Spinal cord (tissue), 10 donors: ENCODE measurements around the gene PIWIL1. TPM values are rescaled to one million over a fixed set of nuclear protein-coding genes. Genes with fewer than 3 reads are reported as not detected.

Experiments used
- DNase-seq, 6 donors: peaks; one replicate each; pipeline versions ENCODE4 v3.0.0 to v3.0.0-alpha.2; 2013 to 2015; ENCODE audit warnings: low spot score in 6 of 6, low read depth in 4 of 6
- H3K27ac ChIP-seq: one replicate; pipeline ENCODE4 v1.5.1; 2013; ENCODE audit warnings: low read depth, low read length, control low read depth
- H3K27me3 ChIP-seq: one replicate; pipeline ENCODE4 v1.6.1; 2013; ENCODE audit warnings: low read length; ENCODE audit not compliant: control insufficient read depth, insufficient read depth
- H3K36me3 ChIP-seq: one replicate; pipeline ENCODE4 v1.6.1; 2013; ENCODE audit warnings: low read length; ENCODE audit not compliant: control insufficient read depth, insufficient read depth
- H3K4me1 ChIP-seq: one replicate; pipeline ENCODE4 v1.6.1; 2013; ENCODE audit warnings: low read length; ENCODE audit not compliant: control insufficient read depth, insufficient read depth
- H3K4me3 ChIP-seq: one replicate; pipeline ENCODE4 v1.5.1; 2013; ENCODE audit warnings: low read depth, low read length, control low read depth
- H3K9me3 ChIP-seq: one replicate; pipeline ENCODE4 v1.6.1; 2013; ENCODE audit warnings: low read length; ENCODE audit not compliant: control insufficient read depth, insufficient read depth
- WGBS: methylation state at CpG from one replicate; pipeline ENCODE4 v1.1.5; 2013; ENCODE audit warnings: missing lambda C conversion rate; ENCODE audit not compliant: insufficient coverage; 5-methylcytosine and 5-hydroxymethylcytosine counted together
- polyA plus RNA-seq, 2 donors: library from polyadenylated mRNA; unstranded; fragments of 120-200 nt; gene quantifications; one replicate each; pipeline ENCODE4 v1.2.1, GENCODE V29; 2013; ENCODE audit not compliant: insufficient read length in 2 of 2
- total RNA-seq, 2 donors: library from RNA; depleted of rRNA in 1 of 2; stranded (reverse); fragments of 120-200 nt in 1 of 2; fragments of >200 nt in 1 of 2; gene quantifications; one replicate each; pipeline versions ENCODE4 v1.2.3 to v1.2.4, GENCODE V29; 2013 to 2014
- donor health status: healthy.

Gene PIWIL1
- total and polyA plus RNA-seq, 4 donors: 0.17 to 1.3 (median 0.44) TPM

DNA sequence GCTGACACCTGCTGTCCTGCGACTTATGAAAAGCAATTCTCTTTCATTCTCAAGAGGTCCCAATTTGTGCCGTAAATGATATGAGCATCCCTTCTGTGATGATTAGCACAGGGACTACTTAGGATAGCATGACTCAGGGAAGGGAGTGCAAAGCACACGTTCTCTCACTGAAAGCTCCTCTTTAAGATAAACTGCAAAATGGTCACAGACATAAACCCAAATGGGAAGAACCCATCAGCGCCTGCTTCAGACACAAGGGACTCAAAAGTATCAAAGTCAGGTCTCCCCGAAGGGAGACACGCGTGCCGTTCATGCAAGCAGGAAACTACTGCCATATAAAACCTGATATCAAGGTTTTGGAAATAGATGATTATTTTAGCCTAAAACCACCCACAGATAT is 33.9 kb upstream of the PIWIL1 start:
- Histone ChIP-seq H3K9me3 (no peaks in the 10 kb centered on the region), H3K4me3 (no peak overlapping the region), H3K27ac (no peak overlapping the region), H3K27me3 (no peaks in the 10 kb centered on the region), H3K36me3 (no peaks in the 10 kb centered on the region), H3K4me1 (no peaks in the 10 kb centered on the region)
- WGBS: 76% methylated on average over 4 of the region's 8 CpGs
- no peak for DNase-seq

DNA sequence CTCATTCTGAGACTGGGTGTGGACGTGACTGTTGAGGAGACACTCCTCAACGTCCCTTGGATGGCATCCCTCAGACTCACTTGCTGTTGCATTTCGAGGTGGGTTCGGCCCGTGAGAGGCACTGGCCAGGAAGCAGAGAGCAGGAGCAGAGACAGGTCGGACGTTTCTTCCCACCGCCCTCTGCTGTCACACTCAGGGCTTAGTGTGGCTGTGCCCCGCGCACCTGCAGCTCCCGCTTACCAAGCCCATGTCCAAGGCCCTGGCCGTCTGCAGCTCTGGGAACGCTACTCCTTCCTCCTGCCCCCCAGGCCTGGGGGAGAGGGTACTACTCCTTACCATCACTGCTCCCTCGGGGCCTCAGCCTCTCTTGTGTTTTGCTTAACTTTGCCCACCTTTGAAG is 29.8 kb upstream of the PIWIL1 start:
- DNase-seq: no peak
- no peaks in the 10 kb centered on the region for H3K36me3 ChIP-seq
- peaks cover 3% of the 10 kb centered on the region for H3K4me1 ChIP-seq
- H3K27ac ChIP-seq: no peak overlapping the region
- 85% methylated on average over 14 of the region's 14 CpGs for WGBS
- no peaks in the 10 kb centered on the region for H3K27me3 ChIP-seq
- H3K9me3 ChIP-seq: no peaks in the 10 kb centered on the region
- no peak overlapping the region for H3K4me3 ChIP-seq

DNA sequence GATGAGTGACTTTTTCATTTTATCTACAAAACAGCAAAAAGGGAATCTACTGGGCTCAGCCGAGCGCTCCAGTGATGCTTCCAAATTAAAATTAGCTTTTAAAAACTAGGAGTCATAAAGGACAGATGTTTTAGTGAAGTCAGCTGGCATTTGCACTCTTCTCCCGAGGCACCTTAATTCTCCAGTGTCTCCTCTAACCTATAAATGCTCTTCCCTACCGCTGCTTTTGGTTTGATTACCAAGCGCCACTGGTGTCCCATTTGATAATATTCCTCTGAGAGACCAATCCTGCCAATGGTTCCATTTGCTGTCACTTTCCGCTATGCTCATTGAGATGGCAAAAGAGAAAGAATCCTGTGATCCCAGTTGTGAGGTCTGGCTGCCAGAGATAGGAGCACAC is 29.3 kb upstream of the PIWIL1 start:
- 56% methylated on average over 4 of the region's 6 CpGs for WGBS

DNA sequence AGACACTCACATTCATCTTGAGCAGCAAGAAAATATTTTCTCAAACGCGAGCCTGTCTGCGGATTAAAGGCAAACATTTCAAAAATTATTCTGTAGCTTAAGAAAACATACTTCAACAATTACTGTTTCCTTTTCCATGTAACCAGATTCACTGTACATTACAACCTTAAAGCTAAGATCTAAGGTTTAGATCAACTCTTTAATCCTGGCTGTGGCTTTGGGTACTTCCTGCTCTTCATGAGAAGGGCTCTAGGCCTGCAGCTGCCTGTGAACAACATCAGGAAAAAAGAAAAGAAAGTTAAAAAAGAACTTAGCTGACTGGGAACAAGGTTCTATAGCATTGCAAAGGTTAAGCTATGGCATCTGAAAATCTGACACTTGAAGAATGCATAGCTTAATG is 21.4 kb upstream of the PIWIL1 start:
- H3K9me3 ChIP-seq: no peaks in the 10 kb centered on the region
- H3K4me1 ChIP-seq: peaks cover 3% of the 10 kb centered on the region
- DNase-seq: no peak
- H3K27me3 ChIP-seq: no peaks in the 10 kb centered on the region
- no peaks in the 10 kb centered on the region for H3K36me3 ChIP-seq
- no peak overlapping the region for H3K4me3 ChIP-seq
- no peak overlapping the region for H3K27ac ChIP-seq
- WGBS: 89% methylated on average over 3 of the region's 3 CpGs

More for the DNA sequence above, 29.3 kb upstream of the PIWIL1 start:
- Histone ChIP-seq H3K4me1 (peaks cover 3% of the 10 kb centered on the region), H3K9me3 (no peaks in the 10 kb centered on the region), H3K4me3 (no peak overlapping the region), H3K27me3 (no peaks in the 10 kb centered on the region), H3K36me3 (no peaks in the 10 kb centered on the region), H3K27ac (no peak overlapping the region)
- peak in 2 of 6 donors; percentile 23 to 82 for DNase-seq

DNA sequence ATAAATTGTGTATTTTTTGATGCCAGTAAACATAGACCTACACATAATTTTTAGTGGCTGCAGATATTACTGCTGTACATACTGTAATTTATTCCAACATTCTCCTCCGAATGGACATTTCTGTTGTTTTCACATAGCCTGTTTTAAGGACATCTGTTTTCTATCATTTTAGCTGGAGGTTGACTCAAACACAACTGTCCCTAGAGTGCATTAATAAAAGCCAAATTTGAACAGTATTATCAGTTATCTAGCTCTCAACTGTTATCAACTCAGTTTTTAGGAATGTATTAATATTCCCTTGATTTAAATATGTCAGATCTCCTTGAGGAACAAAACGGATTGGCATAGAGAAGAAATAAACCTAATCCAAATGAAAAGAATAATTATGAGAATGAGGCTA is 17.2 kb upstream of the PIWIL1 start:
- Histone ChIP-seq H3K4me3 (no peak overlapping the region), H3K36me3 (no peaks in the 10 kb centered on the region), H3K27me3 (no peaks in the 10 kb centered on the region), H3K27ac (no peak overlapping the region), H3K4me1 (no peaks in the 10 kb centered on the region), H3K9me3 (no peaks in the 10 kb centered on the region)
- no CpG with 5 or more reads among the region's 2 CpGs for WGBS
- no peak for DNase-seq

DNA sequence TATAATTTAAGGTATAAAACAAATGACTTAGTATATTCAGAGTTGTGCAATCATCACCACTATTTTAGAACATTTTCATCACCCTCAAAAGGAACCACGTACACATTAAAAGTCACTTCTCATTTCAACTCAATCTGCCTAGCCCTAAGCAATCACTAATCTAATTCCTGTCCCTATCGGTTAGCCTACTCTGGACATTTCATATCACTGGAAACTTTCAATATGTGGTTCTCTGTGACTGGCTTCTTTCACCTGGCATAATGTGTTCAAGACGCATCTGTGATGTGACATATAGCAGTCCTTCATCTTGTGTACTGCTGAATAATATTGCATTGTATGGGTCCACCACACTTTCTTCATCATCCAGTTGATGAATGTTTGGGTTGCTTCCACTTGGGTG is 15.4 kb upstream of the PIWIL1 start:
- Histone ChIP-seq H3K9me3 (no peaks in the 10 kb centered on the region), H3K27ac (no peak overlapping the region)
- 87% methylated on average over 3 of the region's 3 CpGs for WGBS

DNA sequence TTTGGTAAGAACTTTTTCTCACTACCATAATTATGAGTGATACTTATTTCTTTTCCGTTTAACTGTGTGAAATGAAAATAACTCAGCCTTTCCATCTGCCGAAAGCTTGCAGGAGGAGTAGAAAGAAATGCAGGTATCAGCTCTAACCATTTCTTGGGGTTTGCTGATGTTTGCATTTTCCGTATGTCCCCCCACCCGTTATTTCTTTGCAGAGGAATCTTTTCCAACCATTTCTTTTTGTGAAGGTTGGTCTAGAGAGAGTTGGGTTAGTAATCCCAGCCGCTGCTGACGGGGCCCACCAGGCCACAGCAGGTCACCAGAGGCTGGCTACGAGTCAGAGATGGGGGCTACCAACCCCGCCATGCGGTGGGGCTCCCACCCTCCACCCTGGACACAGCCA is 7.0 kb upstream of the PIWIL1 start:
- H3K4me3 ChIP-seq: no peak overlapping the region
- no peaks in the 10 kb centered on the region for H3K9me3 ChIP-seq
- 88% methylated on average over 5 of the region's 9 CpGs for WGBS
- no peak overlapping the region for H3K27ac ChIP-seq
- peaks cover 8% of the 10 kb centered on the region for H3K27me3 ChIP-seq
- peaks cover 5% of the 10 kb centered on the region for H3K4me1 ChIP-seq
- no peak for DNase-seq
- no peaks in the 10 kb centered on the region for H3K36me3 ChIP-seq

More for the DNA sequence above, 15.4 kb upstream of the PIWIL1 start:
- H3K36me3 ChIP-seq: no peaks in the 10 kb centered on the region
- H3K27me3 ChIP-seq: no peaks in the 10 kb centered on the region
- no peaks in the 10 kb centered on the region for H3K4me1 ChIP-seq
- no peak for DNase-seq
- no peak overlapping the region for H3K4me3 ChIP-seq

DNA sequence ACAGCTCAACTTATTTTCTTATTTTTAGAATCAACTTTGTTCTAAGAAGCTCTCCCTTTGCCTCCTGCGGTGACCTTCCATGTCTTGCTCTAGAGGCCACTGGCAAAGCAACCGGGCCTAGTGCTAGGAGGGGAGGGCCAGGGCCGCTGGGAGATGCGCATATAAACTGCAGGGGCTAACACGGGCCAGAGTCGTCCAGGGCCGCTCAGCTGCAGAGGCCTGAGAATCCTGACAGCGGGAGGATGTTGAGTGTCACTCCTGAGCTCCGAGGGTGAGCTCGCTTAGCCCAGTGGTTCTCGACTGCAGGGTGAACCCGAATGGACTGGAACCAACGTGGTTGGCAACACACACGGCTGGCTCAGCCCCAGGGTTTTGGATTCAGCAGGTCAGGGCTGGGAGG is 6.5 kb upstream of the PIWIL1 start:
- WGBS: 86% methylated on average over 14 of the region's 14 CpGs
- Histone ChIP-seq H3K4me1 (peaks cover 5% of the 10 kb centered on the region), H3K4me3 (no peak overlapping the region), H3K27me3 (peaks cover 8% of the 10 kb centered on the region), H3K27ac (no peak overlapping the region), H3K9me3 (no peaks in the 10 kb centered on the region), H3K36me3 (no peaks in the 10 kb centered on the region)
- no peak for DNase-seq

DNA sequence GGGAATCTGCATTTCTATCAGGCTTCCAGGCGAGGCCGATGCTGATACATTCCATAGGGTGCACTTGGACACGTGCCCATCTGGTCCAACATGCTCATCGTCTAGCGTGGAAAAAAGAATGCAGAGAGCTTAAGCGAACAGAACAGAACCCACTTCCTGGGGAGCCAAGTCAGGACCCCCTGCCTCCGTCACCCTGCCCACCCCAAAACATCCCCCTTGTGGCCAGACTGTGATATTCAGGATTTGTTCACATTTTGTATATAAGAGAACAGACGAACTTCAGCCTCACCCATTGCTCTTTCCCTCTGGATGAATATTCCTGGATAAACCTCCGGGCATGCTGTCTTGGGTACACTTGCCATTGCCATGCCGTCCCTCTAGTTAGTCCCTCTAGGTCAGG is 4.3 kb upstream of the PIWIL1 start:
- WGBS: 88% methylated on average over 7 of the region's 10 CpGs

DNA sequence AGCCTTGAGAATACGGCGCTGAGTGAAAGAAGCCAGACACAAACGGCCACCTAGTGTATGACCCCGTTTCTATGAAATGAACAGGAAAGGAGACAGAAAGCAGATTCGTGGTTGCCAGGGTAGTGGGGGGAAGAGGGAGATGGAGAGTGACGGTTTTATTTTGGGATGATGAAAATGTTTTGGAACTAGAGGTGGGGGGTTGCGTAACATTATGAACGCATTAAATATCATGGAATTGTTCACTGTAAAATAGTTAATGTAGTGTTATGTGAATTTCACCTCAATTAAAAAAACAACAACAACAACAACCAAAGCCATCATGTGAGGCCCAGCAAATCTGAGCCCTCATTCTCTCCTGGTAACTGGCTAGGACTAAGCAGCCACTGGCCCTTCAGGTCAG is 3.3 kb upstream of the PIWIL1 start:
- Histone ChIP-seq H3K36me3 (no peaks in the 10 kb centered on the region), H3K4me1 (peaks cover 14% of the 10 kb centered on the region), H3K4me3 (no peak overlapping the region), H3K27ac (no peak overlapping the region), H3K9me3 (no peaks in the 10 kb centered on the region), H3K27me3 (peaks cover 11% of the 10 kb centered on the region)
- WGBS: 78% methylated on average over 6 of the region's 8 CpGs
- DNase-seq: no peak

More for the DNA sequence above, 4.3 kb upstream of the PIWIL1 start:
- Histone ChIP-seq H3K9me3 (no peaks in the 10 kb centered on the region), H3K4me1 (peaks cover 8% of the 10 kb centered on the region), H3K36me3 (no peaks in the 10 kb centered on the region), H3K27ac (no peak overlapping the region), H3K27me3 (peaks cover 8% of the 10 kb centered on the region), H3K4me3 (no peak overlapping the region)
- no peak for DNase-seq
